Inflammatory macrophage treated with lipopolysaccharide for 4 hours (primary cell): ENCODE results near the gene ELK1.
"Not testable (repeated sequence)": the region's sequence is repeated elsewhere in the genome, so short reads cannot be mapped to it uniquely, and the experiment has no call there.

Source experiments
- DNase-seq: peaks from one replicate; pipeline ENCODE4 v3.0.0-alpha.2; 2020

The ELK1 gene, protein sequence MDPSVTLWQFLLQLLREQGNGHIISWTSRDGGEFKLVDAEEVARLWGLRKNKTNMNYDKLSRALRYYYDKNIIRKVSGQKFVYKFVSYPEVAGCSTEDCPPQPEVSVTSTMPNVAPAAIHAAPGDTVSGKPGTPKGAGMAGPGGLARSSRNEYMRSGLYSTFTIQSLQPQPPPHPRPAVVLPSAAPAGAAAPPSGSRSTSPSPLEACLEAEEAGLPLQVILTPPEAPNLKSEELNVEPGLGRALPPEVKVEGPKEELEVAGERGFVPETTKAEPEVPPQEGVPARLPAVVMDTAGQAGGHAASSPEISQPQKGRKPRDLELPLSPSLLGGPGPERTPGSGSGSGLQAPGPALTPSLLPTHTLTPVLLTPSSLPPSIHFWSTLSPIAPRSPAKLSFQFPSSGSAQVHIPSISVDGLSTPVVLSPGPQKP

DNA sequence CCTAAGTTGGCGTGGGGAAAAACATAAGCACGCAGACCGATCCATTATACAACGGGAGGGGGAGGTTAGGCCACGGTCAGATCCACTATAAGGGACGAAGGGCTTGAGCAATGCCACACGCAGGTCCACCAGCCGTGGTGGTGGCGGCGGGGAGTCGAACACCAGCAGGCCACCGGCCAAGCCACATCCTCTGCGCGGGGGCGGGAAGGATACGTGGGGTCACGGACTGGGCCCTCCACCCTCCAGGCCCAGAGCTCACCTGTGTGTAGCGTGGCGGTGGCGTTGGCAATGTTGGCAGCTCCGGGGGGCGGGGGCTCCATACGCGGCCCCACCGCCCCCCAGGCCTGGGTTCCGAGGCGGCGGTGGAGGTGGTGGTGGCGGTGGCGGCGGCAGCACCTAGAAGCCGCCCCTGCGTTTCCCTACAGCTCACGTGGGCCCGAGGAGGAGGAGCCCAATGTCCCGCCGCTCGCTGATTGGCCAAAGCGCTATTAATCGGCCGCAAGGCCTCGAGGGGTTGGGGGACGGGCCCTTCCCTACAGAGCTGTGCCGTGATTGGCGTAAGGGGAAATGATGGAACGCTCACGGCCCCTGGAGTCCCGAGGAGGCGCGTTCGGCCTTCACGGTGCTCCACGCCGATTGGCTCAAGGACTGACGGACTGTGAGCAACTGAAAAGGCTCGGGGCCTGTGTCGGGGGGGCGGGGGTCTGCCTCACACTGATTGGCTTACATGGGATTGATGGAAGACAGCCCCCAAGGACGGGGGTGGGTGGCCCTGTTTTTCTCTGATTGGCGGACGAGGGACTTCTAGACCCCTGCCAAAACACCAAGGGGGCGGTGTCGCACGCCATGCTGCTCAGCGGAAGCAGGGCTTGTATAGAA, at the start of gene ELK1:
Gene ELK1 (minus strand): TSS at position 400 of the 879 bp plus-strand sequence. CDS start 9,122 bp downstream, outside the sequence.
- peak; percentile 94 for DNase-seq

GRCh38 chrX:47697181-47697580, 46.8 kb upstream of the ELK1 start:
- DNase-seq = no peak

- peak; percentile 12 for DNase-seq
Observed at GRCh38 chrX:47690175-47690574, 39.8 kb upstream of the ELK1 start.

DNA sequence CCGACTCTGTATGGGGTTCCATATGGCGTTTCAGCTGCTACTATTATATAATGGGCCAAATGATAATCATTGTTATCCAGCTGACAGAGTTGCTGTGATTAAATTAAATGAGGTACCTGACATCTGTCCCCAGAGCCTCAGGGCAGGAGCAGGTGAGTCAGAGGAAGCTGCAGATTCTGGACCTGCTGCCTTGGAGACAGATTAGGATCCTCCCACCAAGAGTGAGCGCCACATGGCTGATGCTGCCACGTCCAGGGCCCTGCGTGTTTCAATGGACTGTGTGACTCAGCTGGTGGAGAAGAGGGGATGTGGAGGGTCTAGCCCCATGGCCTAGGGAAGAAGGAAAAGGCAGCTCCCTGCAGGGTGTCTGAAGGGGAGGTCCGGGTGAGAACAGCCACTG, 36.9 kb upstream of the ELK1 start:
- DNase-seq = no peak

- DNase-seq = peak; percentile 45
Observed at GRCh38 chrX:47683829-47684205, 33.5 kb upstream of the ELK1 start.

DNA sequence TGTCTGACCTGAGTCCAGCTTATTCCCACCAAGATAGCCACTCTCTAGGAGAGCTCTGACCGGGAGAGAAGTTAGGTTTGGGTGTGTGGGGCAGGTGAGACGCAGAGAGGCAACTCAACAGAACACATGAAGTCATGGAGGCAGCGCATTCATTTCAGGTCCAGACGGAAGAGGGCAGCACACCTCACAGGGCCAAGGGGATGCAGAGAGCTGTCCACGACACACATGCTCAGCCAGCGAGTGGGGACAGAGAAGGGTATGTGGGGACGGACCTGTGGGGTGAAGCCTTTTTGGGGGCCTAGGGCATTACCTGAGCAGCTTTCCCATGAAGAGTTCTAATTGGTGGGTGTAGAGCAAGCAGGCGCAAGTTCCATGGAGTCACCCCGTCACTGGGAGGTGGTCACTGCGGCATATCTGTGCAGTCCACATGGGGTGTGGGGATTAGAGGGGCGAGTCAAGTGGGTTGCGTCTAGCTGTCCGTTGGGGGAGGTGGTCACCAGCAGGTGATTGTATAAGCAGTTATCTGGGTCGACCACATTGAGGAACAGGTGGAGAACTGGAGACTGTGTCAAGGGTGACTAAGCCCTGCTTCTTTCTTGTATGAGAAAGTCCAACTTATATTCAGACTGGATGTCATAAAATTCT, 32.9 kb upstream of the ELK1 start:
- no peak for DNase-seq

- DNase-seq = peak; percentile 57
Observed at GRCh38 chrX:47675959-47676859, 25.8 kb upstream of the ELK1 start.

DNA sequence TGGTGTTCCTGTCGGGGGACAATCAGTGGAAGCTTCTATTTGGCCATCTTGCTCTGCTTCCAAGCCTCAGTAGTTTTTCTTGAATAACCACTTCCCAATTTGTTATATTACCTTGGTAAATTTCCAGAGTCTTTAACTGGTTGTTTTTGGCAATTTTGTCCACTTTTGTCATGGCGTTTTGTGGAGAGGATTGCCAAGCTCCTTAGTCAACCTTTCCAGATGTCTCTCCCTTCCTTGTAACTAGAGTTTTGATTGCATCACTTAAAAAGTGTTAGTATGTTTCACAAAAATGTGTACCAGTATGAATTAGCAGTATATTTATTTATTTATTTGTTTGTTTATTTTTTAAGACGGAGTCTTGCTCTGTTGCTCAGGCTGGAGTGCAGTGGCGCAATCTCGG, 24.4 kb upstream of the ELK1 start:
- no peak for DNase-seq

- DNase-seq = not testable (repeated sequence)
Observed at GRCh38 chrX:47665797-47666196, 15.4 kb upstream of the ELK1 start.

- DNase-seq = no peak
Observed at GRCh38 chrX:47664737-47665136, 14.4 kb upstream of the ELK1 start.

DNA sequence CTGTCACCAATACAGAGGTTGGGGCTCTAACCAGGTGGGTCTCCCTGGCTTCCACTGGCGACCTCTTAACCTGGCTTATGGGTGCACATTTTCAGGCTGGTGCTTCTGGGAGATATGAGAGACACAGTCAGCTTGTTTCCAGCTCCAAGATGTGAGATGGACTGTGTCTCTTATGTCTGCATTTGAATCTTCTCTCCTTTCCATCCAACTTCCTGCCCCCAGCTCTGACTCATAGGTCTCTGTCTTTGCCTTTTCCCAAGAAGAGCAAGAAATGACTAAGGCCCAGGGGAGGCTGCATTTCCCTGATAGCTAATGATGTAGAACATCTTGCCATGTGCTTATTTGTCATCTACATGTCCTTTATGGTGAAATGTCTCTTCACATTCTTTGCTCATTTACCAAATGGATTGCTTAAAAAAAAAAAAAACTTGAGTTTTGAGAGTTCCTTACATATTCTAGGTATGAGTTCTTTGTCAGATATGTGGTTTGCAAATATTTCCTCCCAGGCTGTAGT, 11.8 kb upstream of the ELK1 start:
- DNase-seq = peak; percentile 94

DNA sequence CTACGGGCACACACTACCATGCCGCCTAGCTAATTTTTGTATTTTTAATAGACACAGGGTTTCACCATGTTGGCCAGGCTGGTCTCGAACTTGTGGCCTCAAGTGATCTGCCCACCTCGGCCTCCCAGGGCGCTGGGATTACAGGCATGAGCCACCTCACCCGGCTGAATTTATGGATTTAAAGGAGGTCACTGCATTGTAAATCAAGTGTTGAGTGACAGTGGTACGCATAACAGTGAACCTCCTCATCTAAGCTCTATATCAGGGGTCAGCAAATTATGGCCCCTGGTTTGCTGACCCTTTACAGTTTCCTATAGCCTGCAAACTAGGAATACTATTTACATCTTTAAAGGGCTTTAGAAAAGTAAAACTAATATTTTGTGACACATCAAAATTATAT, 11.2 kb upstream of the ELK1 start:
- no peak for DNase-seq

DNA sequence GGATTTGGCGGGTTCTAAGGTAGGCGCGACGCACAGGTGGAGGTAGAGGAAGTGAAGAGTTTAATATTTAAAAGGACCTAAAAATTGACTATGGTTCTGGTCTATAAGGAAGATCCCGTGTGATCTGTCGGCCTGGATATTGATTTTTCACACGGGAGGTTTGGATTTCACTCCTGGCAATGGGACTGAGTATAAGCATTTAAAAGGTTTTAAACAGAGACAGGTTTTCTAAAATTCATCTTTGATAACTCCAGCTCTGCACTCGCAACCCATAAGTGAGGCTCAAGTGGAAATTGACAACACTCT, 9.0 kb upstream of the ELK1 start:
- DNase-seq = no peak

GRCh38 chrX:47658684-47659420, 8.5 kb upstream of the ELK1 start, which contains the start of gene UXT:
Gene UXT (minus strand): TSS chrX:47659180. CDS start chrX:47658927, 253 bp downstream.
- peak; percentile 93 for DNase-seq

- DNase-seq = no peak
Observed at GRCh38 chrX:47658301-47658683, 7.9 kb upstream of the ELK1 start.

DNA sequence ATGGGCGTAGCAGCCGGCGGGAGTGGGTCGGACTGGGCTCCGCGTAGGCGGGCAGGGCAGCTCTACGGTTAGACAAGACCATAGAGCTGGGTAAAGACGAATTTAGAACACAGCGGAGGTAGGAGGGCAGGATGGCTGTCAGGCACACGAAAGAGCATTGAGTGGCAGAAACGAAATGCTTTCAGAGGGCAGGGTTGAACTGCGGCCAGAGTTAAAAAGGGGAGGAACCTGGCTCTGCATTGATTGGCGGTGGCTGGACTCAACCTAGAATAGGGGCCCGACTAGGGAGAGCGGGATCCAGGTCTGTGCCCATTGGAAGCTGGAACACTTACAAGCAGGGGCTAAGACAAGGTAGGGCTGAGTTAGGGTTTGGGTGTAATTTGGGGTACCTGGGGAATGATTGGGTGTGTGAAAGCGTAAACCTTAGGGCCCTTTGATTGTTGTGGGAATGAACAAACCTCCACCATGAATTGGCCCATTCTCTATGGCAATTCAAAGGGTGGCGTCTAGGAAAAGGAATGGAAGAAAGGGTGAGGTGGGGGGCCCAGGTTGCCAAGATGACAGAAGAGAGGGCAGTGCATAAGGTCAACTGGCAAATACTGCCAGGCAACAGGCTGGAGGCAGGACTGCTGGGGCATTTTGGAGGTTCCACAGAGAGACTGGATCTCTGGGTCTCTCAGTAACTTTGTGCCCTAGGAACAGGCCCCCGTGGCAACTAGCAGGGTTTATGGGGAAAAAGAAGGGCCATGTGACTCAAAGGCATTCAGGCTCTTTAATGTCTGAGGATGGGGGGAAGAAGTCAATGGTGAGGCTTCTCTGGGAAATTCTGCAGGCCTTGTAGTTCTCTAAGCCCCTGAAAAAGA, 911 bp upstream of the ELK1 start:
- DNase-seq = no peak

DNA sequence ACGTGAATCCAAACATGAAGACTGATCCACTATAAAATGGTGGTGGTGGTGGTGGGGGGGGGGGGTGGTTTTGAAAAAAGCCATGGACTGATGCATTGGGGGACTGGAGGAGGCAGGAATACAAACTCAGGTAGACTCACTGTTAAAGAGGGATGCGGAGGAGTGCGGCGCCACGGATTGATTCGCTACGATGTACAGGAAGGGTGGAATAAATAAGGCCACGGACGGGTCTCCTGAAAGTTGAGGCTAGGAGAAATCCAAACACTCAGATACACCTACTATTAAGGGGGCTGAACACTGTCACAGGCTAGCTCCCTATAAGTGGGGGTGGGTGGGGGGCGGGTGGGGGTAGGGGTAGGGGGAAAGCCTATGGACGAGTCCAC, 591 bp downstream of the ELK1 start:
- no peak for DNase-seq

GRCh38 chrX:47649271-47649670, 1.1 kb downstream of the ELK1 start:
- DNase-seq = no peak

DNA sequence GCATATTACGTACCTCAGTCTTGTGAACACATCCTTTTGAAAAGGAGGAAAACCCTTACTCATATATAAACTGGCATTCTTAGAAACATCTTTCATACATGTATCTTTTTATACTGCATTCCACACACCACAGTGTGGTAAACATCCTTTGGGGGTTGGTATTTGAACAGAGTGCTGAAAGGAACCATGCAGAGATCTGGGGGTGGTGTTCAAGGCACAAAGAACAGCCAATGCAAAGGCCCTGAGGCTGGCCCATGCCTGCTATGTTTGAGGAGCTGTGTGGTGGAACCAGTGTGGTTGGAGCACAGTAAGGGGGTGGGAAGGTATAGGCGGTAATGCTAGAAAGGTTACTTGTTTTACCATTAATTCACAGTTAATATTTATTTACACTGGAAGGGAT, 2.0 kb downstream of the ELK1 start:
- DNase-seq = no peak

GRCh38 chrX:47646636-47647035, 3.7 kb downstream of the ELK1 start:
- no peak for DNase-seq

- no peak for DNase-seq
Observed at GRCh38 chrX:47645530-47645929, 4.8 kb downstream of the ELK1 start.
